Measurements from ENCODE around the gene PRICKLE2. TPM values are rescaled to one million over a fixed set of nuclear protein-coding genes. Genes with fewer than 3 reads are reported as not detected.

Gene PRICKLE2
- total RNA-seq, 1 experiment from 2014 or later: 9.6 TPM

DNA sequence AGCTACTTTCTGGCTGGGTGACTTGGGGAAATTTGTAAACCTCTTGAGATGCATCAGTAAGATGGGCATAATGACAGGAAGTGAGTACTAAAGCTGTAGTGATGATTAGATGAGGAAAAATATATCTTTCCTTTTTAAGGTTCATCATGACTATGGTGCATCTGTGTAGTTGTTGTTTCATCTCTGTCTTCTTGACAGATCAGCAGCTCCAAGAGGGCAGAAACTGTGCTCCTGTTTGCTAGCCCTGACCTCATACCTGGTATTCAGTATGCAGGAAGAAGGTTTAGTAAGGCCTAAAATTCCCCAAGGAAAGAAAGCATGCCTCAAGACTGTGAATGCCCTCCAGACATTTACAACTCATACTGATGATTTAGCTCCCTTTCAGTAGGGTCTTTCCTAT, 119.5 kb downstream of the PRICKLE2 start:
- intact Hi-C loops (cut with micrococcal nuclease): no loop called here
- Mint-ChIP-seq H3K36me3 (ENCODE audit: insufficient read depth, unreplicated experiment) (peaks cover 7% of the 10 kb centered on the region), H3K27ac (ENCODE audit: low read depth, unreplicated experiment) (no peak overlapping the region), H3K4me1 (ENCODE audit: insufficient read depth, unreplicated experiment) (peaks cover 7% of the 10 kb centered on the region), H3K4me3 (ENCODE audit: unreplicated experiment) (no peak overlapping the region), H3K27me3 (ENCODE audit: insufficient read depth, unreplicated experiment) (no peaks in the 10 kb centered on the region), H3K9me3 (ENCODE audit: unreplicated experiment) (no peaks in the 10 kb centered on the region)
- ChIA-PET CTCF (interaction anchor here (0.6 to 1.4 kb wide), 4 partner anchors 81 to 379 kb away, joined by 3 to 4 read pairs (median 4); no protein-coding TSS in a partner anchor), POLR2A (interaction anchor here (0.6 to 0.8 kb wide), 2 partner anchors 9 to 10 kb away, joined by 3 to 4 read pairs; no protein-coding TSS in a partner anchor)
- TF ChIP-seq, protein P1, sequence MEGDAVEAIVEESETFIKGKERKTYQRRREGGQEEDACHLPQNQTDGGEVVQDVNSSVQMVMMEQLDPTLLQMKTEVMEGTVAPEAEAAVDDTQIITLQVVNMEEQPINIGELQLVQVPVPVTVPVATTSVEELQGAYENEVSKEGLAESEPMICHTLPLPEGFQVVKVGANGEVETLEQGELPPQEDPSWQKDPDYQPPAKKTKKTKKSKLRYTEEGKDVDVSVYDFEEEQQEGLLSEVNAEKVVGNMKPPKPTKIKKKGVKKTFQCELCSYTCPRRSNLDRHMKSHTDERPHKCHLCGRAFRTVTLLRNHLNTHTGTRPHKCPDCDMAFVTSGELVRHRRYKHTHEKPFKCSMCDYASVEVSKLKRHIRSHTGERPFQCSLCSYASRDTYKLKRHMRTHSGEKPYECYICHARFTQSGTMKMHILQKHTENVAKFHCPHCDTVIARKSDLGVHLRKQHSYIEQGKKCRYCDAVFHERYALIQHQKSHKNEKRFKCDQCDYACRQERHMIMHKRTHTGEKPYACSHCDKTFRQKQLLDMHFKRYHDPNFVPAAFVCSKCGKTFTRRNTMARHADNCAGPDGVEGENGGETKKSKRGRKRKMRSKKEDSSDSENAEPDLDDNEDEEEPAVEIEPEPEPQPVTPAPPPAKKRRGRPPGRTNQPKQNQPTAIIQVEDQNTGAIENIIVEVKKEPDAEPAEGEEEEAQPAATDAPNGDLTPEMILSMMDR (IDR thresholded peaks at IDR 0.05; ENCODE audit: unreplicated experiment): no peak
- DNase-seq (ENCODE audit: unreplicated experiment): no peak
- BruUV-seq (replicated peaks): no TSS peak

DNA sequence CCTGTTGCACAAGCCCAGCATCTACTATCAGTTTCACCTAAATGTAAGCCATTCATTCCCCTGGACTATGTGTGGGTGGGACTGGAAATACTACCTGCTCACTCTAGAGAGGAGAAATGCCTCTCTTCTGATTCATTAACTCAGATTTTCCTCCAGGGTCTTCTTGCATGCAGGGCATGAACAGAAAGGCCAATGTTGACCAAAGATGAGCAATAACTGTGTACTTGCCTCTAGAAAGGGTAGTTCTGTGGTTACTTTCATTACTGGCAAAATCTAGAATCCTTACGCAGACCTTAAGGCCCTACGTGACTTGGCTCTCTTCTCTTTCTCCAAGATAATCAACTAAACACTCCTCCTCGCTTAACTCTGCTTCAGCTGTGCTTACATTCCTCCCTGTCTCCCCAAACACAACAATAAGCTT, 120.6 kb downstream of the PRICKLE2 start:
- CTCF ChIA-PET: interaction anchor here (1.2 kb wide), 2 partner anchors 10 to 74 kb away, joined by 3 to 4 read pairs; no protein-coding TSS in a partner anchor
- H3K27ac Mint-ChIP-seq (ENCODE audit: low read depth, unreplicated experiment): no peak overlapping the region

DNA sequence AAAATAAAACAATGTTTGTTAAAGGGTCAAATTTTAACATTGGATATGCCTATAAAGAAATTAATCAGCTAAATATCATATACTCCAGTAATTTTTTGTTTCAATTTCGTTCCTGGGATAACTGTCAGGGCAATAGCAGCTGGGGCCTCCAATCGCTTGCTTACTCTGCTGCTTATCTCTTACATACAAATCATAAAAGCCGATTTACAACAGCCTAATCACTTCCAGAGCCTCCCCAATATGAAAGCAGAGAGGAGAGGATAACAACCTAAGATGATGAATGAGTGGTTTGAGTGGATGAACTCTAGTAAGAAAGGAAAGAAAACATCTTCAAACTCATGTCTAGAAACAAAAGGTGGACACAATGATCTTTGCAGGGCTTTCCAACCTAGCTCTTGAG, 121.3 kb downstream of the PRICKLE2 start:
- Mint-ChIP-seq H3K4me1 (ENCODE audit: insufficient read depth, unreplicated experiment) (peaks cover 7% of the 10 kb centered on the region), H3K36me3 (ENCODE audit: insufficient read depth, unreplicated experiment) (peaks cover 7% of the 10 kb centered on the region), H3K9me3 (ENCODE audit: unreplicated experiment) (no peaks in the 10 kb centered on the region), H3K27ac (ENCODE audit: low read depth, unreplicated experiment) (no peak overlapping the region), H3K4me3 (ENCODE audit: unreplicated experiment) (no peak overlapping the region), H3K27me3 (ENCODE audit: insufficient read depth, unreplicated experiment) (no peaks in the 10 kb centered on the region)
- CTCF ChIA-PET: interaction anchor here (1.0 to 1.2 kb wide), 2 partner anchors 16 to 74 kb away, joined by 3 read pairs; no protein-coding TSS in a partner anchor
- TF ChIP-seq, protein P1 (IDR thresholded peaks at IDR 0.05; ENCODE audit: unreplicated experiment): no peak
- intact Hi-C loops (cut with micrococcal nuclease): no loop called here
- POLR2A ChIA-PET: interaction anchor here (0.6 kb wide), 1 partner anchor 14 kb away, joined by 3 read pairs; no protein-coding TSS in a partner anchor
- BruUV-seq (replicated peaks): no TSS peak
- DNase-seq (ENCODE audit: unreplicated experiment): no peak

More for the DNA sequence above, 120.6 kb downstream of the PRICKLE2 start:
- Mint-ChIP-seq H3K27me3 (ENCODE audit: insufficient read depth, unreplicated experiment) (no peaks in the 10 kb centered on the region), H3K4me1 (ENCODE audit: insufficient read depth, unreplicated experiment) (peaks cover 7% of the 10 kb centered on the region), H3K4me3 (ENCODE audit: unreplicated experiment) (no peak overlapping the region), H3K36me3 (ENCODE audit: insufficient read depth, unreplicated experiment) (peaks cover 7% of the 10 kb centered on the region), H3K9me3 (ENCODE audit: unreplicated experiment) (no peaks in the 10 kb centered on the region)
- POLR2A ChIA-PET: interaction anchor here (0.6 to 0.7 kb wide), 2 partner anchors 15 kb away, joined by 3 read pairs; no protein-coding TSS in a partner anchor
- intact Hi-C loops (cut with micrococcal nuclease): no loop called here
- DNase-seq (ENCODE audit: unreplicated experiment): peak; percentile 58
- no TSS peak for BruUV-seq (replicated peaks)
- TF ChIP-seq, protein P1 (IDR thresholded peaks at IDR 0.05; ENCODE audit: unreplicated experiment): no peak

DNA sequence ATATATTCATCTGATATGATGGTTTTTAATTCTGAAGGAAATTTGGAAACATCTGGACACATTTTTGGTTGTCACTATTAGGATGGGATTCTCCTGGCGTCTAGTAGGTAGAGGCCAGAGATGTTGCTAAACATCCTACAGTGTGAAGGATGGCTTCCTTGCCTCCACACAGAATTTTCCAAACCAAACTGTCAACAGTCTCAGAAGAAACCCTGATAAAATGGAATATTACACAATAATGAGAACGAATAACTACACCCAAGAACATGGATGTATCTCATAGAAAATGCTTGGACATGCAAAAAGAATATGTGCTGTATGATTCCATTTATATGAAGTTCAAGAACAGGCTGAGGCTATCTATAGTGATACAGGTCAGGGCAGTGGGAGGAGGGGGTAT, 122.1 kb downstream of the PRICKLE2 start:
- H3K9me3 Mint-ChIP-seq (ENCODE audit: unreplicated experiment): no peaks in the 10 kb centered on the region
- TF ChIP-seq, protein P1 (IDR thresholded peaks at IDR 0.05; ENCODE audit: unreplicated experiment): no peak
- no peaks in the 10 kb centered on the region for H3K27me3 Mint-ChIP-seq (ENCODE audit: insufficient read depth, unreplicated experiment)
- DNase-seq (ENCODE audit: unreplicated experiment): no peak
- peaks cover 7% of the 10 kb centered on the region for H3K4me1 Mint-ChIP-seq (ENCODE audit: insufficient read depth, unreplicated experiment)
- no peak overlapping the region for H3K4me3 Mint-ChIP-seq (ENCODE audit: unreplicated experiment)
- CTCF ChIA-PET: no interaction called here
- H3K36me3 Mint-ChIP-seq (ENCODE audit: insufficient read depth, unreplicated experiment): peaks cover 7% of the 10 kb centered on the region
- POLR2A ChIA-PET: no interaction called here
- no peak overlapping the region for H3K27ac Mint-ChIP-seq (ENCODE audit: low read depth, unreplicated experiment)
- BruUV-seq (replicated peaks): no TSS peak
- intact Hi-C loops (cut with micrococcal nuclease): no loop called here

All from MCF 10A (cell line).